RPMI8226 (cell line): ENCODE results near the gene ADAM30.

Experiments
- DNase-seq: peaks from one replicate; pipeline ENCODE4 v3.0.0-alpha.2; 2015

The ADAM30 gene

DNA sequence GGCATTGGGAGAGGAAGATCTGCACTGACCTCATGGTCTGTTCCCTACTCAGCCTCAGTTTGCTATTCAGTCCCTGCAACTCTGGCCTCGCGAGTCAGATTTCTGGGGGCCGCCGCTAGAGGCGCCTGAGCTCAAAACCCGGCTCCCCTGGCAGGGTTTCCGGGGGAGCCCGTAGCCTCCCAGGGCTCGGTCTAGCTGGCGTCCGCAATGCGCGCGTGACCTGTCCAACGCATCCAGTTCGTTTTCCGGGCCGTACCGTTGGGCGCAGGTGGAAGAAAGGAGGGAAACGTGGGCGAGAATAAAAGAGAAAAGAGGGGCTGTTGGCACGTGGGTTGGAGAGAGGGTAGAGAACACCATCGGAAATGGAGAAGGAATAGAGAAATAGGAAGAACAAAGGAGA lies at the start of gene ADAM30:
ADAM30 (minus strand) TSS at position 213 of the 400 bp plus-strand sequence; CDS start at position 34, 179 bp downstream.
- DNase-seq: no peak

- no peak for DNase-seq
These were observed 46.9 kb upstream of the ADAM30 start for GRCh38 chr1:119943216-119943615.

GRCh38 chr1:119941392-119941791 lies 45.1 kb upstream of the ADAM30 start:
- no peak for DNase-seq

DNA sequence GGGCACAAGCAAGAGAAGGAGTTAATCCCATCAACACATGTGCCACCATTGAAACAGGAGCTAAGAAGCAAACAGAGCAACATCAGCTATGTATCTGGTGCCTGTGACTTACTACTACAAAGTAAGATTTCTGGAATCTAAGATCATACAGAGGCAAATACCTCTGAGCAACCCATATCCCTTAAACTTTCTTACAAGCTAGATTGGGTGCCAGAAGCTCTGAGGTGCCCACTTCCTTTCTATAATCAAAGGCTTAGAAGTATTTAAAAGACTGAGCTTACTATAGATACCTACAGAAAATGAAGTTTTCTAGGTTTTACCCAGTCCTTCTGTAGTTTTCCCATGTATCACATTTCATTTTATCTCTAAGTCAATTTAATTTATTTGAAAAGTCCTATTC lies 44.4 kb upstream of the ADAM30 start:
- DNase-seq: no peak

DNA sequence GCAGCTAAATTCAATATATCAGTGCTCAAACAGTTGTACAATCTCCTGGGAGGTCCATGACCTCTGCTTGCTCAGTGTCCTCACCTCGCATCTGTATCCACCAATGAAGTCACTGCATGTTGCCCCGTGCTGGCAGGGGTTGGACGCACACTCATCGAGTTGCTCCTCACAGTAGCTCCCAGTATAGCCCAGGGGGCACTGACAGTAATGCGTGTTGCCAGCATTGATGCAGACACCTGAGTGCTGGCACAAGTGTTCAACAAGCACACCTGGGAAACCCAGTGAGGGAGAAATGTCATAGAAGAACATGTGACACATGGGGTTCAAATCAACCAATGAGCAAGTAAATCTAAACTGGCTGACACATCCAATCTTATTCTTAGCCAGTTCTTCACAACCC lies 40.9 kb upstream of the ADAM30 start:
- no peak for DNase-seq

- DNase-seq: no peak
These were observed 39.6 kb upstream of the ADAM30 start for GRCh38 chr1:119935915-119936314.

GRCh38 chr1:119935373-119935772 lies 39.1 kb upstream of the ADAM30 start:
- DNase-seq: no peak

- no peak for DNase-seq
These were observed 37.1 kb upstream of the ADAM30 start for GRCh38 chr1:119933397-119933796.

DNA sequence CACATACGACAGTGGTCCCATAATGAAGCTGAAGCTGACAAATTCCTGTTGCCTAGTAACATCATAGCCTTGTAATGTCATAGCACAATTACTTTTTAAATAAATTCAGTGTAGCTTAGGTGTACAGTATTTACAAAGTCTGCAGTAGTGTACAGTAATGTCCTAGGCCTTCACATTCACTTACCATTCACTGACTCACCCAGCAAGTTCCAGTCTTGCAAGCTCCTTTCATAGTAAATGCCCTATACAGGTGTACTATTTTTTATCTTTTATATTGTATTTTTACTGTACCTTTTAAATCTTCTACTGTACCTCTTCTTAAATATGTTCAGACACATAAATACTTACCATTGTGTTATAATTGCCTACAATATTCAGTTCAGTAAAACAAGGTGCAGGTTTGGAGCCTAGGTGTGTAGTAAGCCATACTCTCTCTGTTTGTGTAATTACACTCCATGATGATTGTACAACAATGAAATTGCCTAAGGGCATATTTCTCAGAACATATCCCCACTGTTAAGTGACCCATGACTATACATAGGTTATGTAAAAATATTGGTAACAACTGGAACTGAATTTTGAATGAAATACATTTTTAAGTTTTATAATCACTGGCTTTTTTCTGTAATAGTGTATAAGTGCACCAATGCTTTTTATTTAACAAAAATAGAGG lies 33.5 kb upstream of the ADAM30 start:
- no peak for DNase-seq

GRCh38 chr1:119926553-119926952 lies 30.2 kb upstream of the ADAM30 start:
- DNase-seq: no peak

- DNase-seq: no peak
These were observed 28.9 kb upstream of the ADAM30 start for GRCh38 chr1:119924948-119925898.

DNA sequence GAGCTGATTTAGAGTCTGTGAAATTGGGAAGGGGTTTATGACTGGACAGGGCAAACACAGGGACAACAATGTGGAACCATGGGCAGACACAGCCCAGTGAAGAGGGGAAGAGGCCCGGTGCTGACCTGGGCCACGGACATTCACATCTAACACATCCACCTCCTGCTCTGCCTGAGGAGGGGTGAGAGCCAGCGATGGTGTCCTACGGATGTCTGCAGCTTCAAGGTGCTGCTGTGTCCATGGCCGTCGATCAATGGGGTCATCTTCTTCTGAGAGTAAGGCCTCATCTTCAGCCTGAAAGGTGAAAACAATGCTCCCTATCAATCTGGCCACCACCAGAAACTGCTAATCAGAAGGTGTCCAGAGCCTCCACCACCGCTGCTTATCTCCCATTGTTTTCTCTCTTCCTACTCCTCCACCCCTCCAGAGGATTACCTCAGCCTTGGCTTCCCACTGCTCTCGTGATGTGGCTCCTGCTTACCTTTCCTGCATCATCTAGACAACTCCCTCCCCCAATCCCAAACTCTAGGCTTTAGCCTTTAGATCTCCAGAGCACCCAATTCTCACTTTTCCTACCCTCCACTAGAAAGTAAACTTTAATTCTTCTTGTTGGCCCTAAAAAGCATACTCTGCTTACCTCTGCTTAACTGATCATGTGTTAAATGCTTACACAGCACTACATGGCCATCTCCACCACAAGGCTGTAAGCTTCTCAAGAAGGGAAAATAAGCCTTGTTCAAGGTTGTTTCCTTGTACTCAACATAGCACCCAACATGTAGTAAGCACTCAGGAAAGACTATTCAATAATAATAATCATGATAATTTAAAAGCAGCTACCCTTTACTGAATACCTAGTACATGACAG lies 24.0 kb upstream of the ADAM30 start:
- no peak for DNase-seq

- no peak for DNase-seq
These were observed 22.9 kb upstream of the ADAM30 start for GRCh38 chr1:119919241-119919640.

DNA sequence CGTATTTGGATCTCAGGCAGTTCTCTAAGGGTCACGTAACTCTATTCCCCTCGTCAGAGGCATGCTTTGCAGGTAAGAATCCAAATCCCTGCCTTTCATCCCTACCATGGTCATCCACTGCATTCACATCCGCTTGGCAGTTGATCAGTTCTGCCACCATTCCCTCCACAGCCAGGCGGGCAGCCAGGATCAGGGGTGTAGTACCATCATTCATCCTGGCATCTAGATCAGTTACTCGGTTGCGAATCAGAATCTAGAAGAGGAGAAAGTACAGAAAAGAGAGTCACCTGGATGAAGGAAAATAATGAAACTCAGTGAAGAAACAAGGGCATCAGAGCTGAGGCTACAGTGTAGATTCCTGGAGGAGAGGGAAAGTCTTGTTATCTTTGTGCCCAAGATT lies 22.0 kb upstream of the ADAM30 start:
- no peak for DNase-seq

DNA sequence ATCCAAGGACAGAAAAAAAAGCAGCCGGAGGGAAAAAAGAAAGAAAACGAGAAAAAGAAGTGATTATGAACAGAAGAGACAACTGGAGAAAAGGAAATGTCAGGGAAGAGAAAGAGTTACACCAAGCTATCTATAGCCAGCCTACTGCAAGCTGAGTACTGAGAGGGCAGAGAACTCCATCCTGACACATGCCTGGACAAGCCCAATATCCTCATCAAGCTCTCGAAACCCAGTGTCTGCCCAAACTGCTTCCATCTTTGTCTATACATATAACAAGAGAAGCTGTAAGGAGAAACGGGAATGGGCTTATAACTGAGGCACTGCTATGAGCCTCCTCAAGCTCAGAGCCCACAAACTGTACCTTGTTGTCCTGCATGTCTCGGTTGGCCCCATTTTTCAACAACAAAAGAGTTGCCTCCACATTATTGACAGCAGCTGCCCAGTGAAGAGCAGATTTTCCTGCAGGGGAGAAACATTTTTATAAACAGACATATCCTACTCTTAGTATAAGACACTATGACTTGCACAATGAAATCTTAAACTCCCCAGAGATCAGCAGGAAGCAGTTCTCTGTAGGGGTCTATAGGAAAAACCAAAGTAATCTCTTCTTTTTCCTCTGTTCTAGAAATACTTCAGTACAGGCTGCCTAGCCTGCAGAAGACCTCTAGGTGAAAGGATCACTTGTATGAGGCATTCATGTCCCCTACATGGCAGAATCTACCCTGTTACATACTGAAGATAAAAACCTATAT lies 21.2 kb upstream of the ADAM30 start:
- no peak for DNase-seq

DNA sequence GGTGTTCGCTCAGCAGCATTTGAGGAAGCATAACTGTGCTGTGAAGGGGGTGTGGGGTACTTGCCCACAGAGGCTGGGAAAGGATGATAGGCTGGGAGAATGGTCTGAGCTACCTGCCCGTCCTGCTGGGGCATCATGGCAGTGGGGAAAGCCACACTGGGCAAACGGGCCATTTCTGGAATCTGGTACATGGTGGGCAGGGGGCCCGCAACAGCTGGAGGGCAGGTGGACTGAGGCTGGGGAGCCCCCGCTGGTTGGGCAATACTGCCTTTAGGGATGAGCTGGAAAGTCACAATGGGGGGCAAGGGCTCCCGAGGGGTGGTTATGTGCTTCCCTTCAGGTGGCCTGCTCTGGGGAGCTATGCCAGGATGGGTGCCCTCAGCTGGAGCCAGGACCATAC lies 19.2 kb upstream of the ADAM30 start:
- DNase-seq: no peak

DNA sequence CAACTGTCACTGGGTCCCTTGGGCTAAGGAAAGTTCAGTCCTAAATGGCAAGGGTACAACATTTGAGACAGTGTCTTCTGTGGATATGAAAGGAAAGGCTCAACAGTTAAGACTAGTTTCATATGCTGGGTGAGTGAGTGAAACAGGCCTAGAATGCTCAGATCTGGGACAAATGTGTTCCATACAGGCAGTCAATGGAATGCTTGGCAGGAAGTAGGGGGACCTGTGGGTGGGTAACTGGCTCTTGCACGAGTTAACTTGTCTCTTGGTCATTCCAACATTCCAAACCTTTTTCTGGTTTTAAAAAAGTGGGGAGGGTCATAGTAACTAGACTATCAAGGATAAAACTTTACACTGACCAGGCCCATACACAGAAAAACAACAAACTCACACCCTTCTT lies 17.8 kb upstream of the ADAM30 start:
- no peak for DNase-seq

DNA sequence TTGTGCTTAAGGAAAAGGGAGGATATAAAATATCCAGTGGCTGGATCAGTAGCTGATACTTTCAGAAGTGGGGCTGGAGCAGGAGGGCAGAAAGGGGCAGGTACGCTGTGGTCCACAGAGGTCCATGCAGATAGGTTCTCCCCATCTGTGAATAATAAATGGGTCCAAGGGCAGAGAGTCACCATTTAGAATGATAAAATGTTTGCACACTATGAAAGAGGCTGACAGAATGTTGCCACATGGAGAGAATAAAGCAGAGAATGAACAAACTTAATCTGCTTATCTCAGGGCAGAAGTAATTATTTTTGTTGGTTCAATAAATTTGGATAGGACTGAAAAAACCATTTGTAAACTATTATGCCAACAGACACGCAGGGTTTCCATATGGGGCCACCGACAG lies 16.6 kb upstream of the ADAM30 start:
- no peak for DNase-seq

DNA sequence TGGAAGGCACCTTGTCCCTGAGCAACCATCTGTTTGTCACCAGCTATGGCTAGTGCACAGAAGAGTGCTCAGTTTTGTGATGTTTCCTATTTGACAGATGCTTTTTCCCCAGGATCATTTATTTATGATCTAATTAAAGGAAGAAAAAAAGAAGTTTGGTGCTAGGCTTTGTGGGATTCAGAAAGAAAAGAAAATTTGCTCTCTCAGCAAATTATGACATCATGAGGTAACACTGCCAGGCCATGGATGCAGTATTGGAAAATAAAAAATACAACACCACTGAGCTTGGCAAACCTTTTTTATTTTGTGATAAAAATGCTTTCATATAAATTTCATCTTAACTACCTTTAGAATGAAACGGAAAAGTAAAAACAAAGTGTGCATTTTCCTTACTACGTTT lies 15.5 kb upstream of the ADAM30 start:
- no peak for DNase-seq

- no peak for DNase-seq
These were observed 14.3 kb upstream of the ADAM30 start for GRCh38 chr1:119910618-119911017.

DNA sequence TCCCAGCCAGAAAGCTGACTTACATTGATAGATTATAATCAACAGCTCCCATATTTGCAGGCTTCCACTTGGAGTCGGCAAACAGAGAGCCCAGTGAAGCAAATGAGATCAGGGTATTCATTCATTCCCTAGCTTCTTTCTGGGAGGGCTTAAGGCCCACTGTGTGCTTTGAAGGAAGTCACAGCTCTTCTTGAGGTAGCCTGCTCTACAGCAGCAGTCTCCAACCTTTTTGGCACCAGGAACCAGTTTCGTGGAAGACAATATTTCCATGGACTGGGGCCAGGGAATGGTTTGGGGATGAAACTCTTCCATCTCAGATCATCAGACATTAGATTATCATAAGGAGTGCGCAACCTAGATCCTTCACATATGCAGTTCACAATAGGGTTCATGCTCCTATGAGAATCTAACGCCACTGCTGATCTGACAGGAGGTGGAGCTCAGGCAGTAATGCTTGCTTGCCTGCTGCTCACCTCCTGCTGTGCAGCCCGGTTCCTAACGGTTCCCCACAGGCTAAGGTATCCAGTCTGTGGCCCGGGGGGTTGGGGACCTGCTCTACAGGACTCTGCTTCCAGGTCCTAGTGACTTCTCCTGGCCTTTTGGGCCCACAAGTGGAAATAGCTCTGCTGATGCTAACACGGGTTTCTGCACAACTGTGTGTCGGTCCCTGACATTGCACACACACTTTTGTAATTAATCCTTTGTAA lies 13.7 kb upstream of the ADAM30 start:
- no peak for DNase-seq

- no peak for DNase-seq
These were observed 12.3 kb upstream of the ADAM30 start for GRCh38 chr1:119908661-119909060.
